Measurements from ENCODE around the gene HOXC12. TPM values are rescaled to one million over a fixed set of nuclear protein-coding genes. Genes with fewer than 3 reads are reported as not detected.

Gene HOXC12
- total RNA-seq, 1 donor from 2014 or later = not detected

DNA sequence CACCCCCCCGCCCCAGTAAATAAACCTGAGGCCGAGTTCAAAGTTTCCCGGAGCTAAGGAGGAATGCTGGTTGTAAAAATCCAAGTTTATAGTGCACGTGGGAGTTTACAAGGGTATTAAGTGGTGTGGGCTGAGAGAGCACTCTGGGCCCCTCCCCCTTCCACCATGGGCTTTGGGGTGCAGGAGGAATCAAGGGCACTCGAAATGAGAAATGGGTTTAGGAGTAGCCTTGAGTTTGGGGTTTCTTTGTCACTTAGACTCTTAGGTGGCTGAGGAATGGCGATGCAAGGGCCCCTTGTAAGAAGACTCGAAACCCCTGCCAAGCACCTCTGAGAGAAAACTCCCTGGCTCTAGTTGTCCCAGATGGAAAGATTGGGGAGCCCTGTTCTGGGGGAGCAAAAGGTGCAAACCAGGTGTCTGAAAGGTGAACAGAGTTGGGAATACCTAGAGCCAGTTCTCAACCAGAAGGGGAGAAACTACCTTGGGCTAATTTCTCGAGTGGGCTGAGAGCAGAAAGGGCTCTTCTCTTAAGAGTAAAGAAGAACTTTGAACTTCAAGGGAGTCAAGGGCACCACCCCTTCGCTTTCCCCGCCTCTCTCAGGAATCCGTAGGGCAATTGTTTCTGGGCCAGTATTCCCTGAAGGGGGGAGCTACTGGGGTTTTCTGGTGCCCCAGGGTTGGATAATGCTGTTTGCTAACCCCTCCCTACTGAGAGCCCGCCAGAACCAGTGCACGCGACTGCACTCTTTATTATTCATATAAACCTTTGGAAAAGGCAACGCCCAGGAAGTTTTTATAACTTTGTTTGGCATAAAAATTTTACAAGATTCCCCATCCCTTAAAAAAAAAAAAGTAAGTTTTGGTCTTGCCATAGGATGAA is 24.0 kb downstream of the HOXC12 start:
- no peaks in the 10 kb centered on the region for H3K4me1 ChIP-seq (ENCODE audit: insufficient read depth, low read length)
- H3K9ac ChIP-seq (ENCODE audit: low read length) = no peak overlapping the region
- Mint-ChIP-seq H3K4me3 (ENCODE audit: unreplicated experiment) (no peak overlapping the region), H3K27me3 (ENCODE audit: low read depth, unreplicated experiment) (peaks cover 86% of the 10 kb centered on the region), H3K27ac (ENCODE audit: unreplicated experiment) (no peak overlapping the region), H3K9me3 (ENCODE audit: unreplicated experiment) (peaks cover 11% of the 10 kb centered on the region), H3K36me3 (ENCODE audit: low read depth, unreplicated experiment) (no peaks in the 10 kb centered on the region), H3K4me1 (ENCODE audit: low read depth, unreplicated experiment) (no peaks in the 10 kb centered on the region)
- no peaks in the 10 kb centered on the region for H3K9me3 ChIP-seq (ENCODE audit: insufficient read depth, low read depth, low read length)
- H3K79me2 ChIP-seq (ENCODE audit: insufficient read depth, low read length) = no peaks in the 10 kb centered on the region
- H2AFZ ChIP-seq (ENCODE audit: low read depth, low read length) = no peak overlapping the region
- H4K20me1 ChIP-seq (ENCODE audit: insufficient read depth, low read length) = no peaks in the 10 kb centered on the region
- H3K27ac ChIP-seq (ENCODE audit: low read depth, low read length) = no peak overlapping the region
- peaks cover 93% of the 10 kb centered on the region for H3K27me3 ChIP-seq (ENCODE audit: insufficient read depth, low read length)
- no peak for FAIRE-seq
- H3K4me2 ChIP-seq (ENCODE audit: low read length) = no peak overlapping the region
- H3K36me3 ChIP-seq (ENCODE audit: insufficient read depth, low read length) = no peaks in the 10 kb centered on the region
- TF ChIP-seq EZH2 (IDR thresholded peaks at IDR 0.05; ENCODE audit: insufficient read depth, low read length) = no peak
- TF ChIP-seq, protein P1, sequence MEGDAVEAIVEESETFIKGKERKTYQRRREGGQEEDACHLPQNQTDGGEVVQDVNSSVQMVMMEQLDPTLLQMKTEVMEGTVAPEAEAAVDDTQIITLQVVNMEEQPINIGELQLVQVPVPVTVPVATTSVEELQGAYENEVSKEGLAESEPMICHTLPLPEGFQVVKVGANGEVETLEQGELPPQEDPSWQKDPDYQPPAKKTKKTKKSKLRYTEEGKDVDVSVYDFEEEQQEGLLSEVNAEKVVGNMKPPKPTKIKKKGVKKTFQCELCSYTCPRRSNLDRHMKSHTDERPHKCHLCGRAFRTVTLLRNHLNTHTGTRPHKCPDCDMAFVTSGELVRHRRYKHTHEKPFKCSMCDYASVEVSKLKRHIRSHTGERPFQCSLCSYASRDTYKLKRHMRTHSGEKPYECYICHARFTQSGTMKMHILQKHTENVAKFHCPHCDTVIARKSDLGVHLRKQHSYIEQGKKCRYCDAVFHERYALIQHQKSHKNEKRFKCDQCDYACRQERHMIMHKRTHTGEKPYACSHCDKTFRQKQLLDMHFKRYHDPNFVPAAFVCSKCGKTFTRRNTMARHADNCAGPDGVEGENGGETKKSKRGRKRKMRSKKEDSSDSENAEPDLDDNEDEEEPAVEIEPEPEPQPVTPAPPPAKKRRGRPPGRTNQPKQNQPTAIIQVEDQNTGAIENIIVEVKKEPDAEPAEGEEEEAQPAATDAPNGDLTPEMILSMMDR (IDR thresholded peaks at IDR 0.05; ENCODE audit: insufficient read depth, low read depth, low read length) = no peak
- no peak overlapping the region for H3K4me3 ChIP-seq (ENCODE audit: insufficient read depth, low read depth, low read length)
- no peak for DNase-seq (ENCODE audit: low read depth)

DNA sequence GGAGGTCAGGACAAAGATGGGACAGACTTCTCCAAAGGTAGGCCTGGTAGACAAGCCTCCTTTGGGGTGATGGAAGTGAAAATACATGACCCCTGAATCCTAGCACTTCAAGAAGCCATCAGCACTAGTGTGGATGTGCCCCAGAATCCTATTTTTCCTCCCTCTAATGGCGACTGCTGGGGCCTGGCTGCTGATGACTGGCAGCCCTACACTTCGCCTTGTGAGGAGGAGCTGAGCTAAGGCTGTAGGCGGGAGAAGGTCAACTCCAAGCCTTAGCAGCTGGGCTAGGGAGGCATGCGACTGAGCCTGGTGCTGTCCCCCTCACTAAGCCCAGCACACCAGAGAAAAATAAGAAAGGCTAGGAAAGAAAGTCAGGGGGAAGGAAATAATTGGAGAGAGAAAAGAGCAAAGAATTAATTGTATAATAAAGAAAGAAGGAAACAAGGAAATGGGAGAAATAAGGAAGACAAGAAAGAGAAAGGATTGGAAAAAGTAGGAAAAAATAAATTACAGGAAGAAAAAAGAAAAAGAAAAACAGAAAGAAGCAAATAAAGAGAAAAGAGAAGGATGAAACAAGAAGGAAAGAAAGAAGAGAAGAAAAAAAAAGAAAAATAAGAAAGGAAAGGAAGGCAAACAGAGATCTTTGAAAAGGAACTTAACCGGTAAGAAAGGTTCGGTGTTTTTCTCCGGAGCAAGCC is 25.6 kb downstream of the HOXC12 start:
- H3K36me3 Mint-ChIP-seq (ENCODE audit: low read depth, unreplicated experiment) = no peaks in the 10 kb centered on the region
- Histone ChIP-seq H3K4me2 (ENCODE audit: low read length) (no peak overlapping the region), H3K27me3 (ENCODE audit: insufficient read depth, low read length) (peaks cover 90% of the 10 kb centered on the region), H4K20me1 (ENCODE audit: insufficient read depth, low read length) (no peaks in the 10 kb centered on the region), H2AFZ (ENCODE audit: low read depth, low read length) (no peak overlapping the region), H3K9ac (ENCODE audit: low read length) (no peak overlapping the region), H3K9me3 (ENCODE audit: insufficient read depth, low read depth, low read length) (no peaks in the 10 kb centered on the region), H3K4me3 (ENCODE audit: insufficient read depth, low read depth, low read length) (no peak overlapping the region), H3K79me2 (ENCODE audit: insufficient read depth, low read length) (no peaks in the 10 kb centered on the region), H3K4me1 (ENCODE audit: insufficient read depth, low read length) (no peaks in the 10 kb centered on the region), H3K36me3 (ENCODE audit: insufficient read depth, low read length) (no peaks in the 10 kb centered on the region), H3K27ac (ENCODE audit: low read depth, low read length) (no peak overlapping the region)
- H3K27me3 Mint-ChIP-seq (ENCODE audit: low read depth, unreplicated experiment) = peaks cover 88% of the 10 kb centered on the region
- DNase-seq (ENCODE audit: low read depth) = no peak
- TF ChIP-seq, protein P1 (IDR thresholded peaks at IDR 0.05; ENCODE audit: insufficient read depth, low read depth, low read length) = no peak
- TF ChIP-seq EZH2 (IDR thresholded peaks at IDR 0.05; ENCODE audit: insufficient read depth, low read length) = no peak
- no peak overlapping the region for H3K4me3 Mint-ChIP-seq (ENCODE audit: unreplicated experiment)
- peaks cover 11% of the 10 kb centered on the region for H3K9me3 Mint-ChIP-seq (ENCODE audit: unreplicated experiment)
- FAIRE-seq = no peak
- H3K27ac Mint-ChIP-seq (ENCODE audit: unreplicated experiment) = peak overlapping the region; percentile 43
- H3K4me1 Mint-ChIP-seq (ENCODE audit: low read depth, unreplicated experiment) = no peaks in the 10 kb centered on the region

Measured in astrocyte (in vitro differentiated cells and primary cell).